HG03135 (cell line): ENCODE results near the gene MCMBP.

Experiments used
- ATAC-seq: cut with Tn5 transposase; IDR thresholded peaks from one replicate; pipeline ENCODE4 v1.9.1; 2021; ENCODE audit warnings: mild to moderate bottlenecking, moderate library complexity; ENCODE audit not compliant: unreplicated experiment

The MCMBP gene

DNA sequence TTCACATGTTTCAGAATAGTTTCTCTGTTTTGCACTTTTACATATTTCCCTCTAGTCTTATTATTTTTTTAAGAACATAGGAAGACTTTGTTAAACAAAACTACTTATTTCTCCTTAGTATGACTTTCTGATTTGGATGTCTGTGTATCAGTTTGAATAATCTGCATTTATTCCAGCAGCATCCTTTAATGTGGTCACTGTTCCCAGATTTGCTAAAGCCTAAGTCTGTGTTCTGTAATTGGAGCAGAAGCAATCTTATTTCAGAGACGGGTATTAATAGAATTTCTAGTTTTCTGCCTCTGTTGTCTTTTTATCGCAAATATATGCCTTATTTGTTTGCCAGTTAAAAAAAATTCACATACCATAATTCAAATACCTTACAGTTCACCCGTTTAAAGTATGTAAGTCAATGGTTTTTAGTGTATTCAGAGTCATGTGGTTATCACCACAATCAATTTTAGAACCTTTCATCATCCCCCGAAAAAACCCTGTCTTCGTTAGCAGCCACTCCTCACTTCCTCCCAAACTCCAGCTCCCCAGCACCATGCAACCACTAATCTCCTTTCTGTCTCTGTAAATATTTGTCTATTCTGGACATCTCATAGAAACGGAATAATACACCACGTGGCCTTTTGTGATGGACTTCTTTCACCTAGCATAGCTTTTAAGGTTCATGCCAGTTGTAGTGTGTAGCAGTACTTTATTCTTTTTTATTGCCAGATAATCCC lies 88.1 kb downstream of the MCMBP start:
- ATAC-seq = peak; percentile 67

GRCh38 chr10:119783665-119784027 lies 89.0 kb downstream of the MCMBP start:
- no peak for ATAC-seq

GRCh38 chr10:119782981-119783664 lies 89.5 kb downstream of the MCMBP start:
- no peak for ATAC-seq

DNA sequence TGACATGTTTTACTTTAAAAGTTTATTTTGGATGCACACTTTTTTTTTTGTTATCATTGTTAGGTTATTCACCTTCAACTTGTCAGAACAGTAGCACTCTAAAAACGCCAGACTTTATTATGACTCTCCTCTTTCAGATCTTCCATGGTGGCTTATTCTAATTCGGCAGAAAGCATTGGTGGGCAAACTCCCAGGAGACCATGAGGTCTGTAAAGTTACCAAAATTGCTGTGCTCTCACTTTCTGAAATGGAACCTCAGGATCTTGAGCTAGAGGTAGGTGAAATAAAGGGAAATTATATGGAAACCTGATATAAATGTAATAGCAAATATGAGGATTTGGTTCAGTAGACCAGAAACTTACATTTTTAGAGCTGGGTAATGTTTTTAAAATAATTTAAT lies 91.1 kb downstream of the MCMBP start:
- no peak for ATAC-seq

DNA sequence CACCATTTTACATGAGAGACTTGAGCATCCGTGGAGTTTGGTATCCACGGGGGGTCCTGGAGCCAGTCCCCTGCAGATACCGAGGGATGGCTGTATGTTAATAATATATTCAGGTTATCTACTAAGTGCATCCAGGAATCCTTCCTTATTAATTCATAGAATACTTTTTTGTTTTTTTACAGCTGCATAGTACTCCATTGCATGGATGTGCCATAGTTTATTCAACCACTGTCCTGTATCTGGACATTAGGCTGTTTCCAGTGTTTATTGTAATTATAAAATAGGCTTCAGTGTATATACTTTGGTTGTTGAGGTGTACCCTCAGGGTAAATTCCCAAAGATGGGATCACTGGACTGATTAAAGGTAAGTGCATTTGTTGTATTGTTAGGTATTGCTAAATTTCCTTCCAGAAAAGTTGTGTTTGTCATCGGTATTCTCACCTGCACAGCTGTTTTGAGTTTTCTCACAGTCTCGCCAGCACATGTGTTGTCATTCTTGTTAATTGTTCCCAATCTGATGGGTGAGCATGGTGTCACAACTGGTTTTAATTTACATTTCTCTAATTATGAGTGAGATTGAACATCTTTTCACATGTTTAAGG lies 91.7 kb downstream of the MCMBP start:
- ATAC-seq = no peak
